Activated CD8-positive, alpha-beta memory T cell treated with anti-CD3 and anti-CD28 coated beads, Interleukin-2, amount 50 U/mL, for 48 hours (primary cell): Measurements from ENCODE around the gene ARHGEF11.

Experiments used
- DNase-seq: peaks from one replicate; pipeline ENCODE4 v3.0.0-alpha.2; 2020

The ARHGEF11 gene

DNA sequence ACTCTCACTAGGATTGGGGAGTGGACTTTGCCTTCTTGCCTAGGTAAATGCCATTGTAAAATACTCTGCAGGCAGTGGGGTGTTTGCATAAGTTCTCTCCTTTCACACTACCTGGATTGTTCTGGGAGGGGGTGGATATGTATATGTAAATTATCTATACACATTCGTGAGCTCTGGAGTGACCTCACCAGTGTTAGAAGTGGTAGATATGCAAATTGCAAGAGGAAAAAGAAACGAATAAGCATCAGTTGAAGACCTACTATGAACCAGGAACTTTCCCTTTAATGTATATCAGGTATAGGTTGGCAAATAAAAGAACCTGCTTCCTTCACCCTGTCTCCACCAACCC is 1.5 kb upstream of the ARHGEF11 start:
- DNase-seq = no peak

DNA sequence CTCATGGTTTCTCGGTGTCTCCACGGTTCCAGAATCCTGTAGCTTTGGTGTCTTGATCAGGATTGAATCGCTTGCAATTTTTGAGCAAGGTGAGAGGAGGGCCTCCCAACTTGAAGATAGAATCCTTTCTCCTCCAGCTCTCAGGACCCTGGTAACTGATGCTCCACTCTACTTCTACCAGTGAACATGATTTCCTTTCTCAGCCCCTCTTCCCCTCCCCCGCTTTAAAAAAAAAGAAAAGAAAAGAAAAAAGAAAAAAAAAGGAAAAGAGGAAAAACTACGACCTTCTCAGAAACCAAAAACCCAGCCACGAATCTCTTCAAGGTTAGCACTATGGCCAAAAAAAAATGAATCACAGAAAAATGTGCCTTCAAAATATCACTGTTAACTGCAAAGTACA is 1.2 kb downstream of the ARHGEF11 start:
- no peak for DNase-seq

DNA sequence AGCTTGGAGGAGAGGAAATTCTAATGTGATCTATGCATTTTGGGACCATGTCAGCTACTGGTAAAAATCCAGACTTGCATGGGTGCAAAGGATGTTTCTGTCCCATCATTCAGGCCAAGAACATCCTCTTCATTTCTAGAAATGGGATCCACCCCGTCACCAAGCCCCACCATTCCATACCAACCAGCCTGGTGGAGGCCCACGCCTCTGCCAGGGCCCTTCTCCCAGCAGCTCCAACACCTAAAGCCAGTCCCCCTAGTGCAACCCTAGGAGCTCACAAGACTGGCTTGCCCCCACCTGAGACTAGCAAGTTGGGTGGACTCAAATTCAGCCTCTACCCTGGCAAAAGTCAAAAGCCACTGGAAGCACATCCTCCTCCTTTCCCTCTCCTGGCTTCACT is 1.9 kb downstream of the ARHGEF11 start:
- no peak for DNase-seq

DNA sequence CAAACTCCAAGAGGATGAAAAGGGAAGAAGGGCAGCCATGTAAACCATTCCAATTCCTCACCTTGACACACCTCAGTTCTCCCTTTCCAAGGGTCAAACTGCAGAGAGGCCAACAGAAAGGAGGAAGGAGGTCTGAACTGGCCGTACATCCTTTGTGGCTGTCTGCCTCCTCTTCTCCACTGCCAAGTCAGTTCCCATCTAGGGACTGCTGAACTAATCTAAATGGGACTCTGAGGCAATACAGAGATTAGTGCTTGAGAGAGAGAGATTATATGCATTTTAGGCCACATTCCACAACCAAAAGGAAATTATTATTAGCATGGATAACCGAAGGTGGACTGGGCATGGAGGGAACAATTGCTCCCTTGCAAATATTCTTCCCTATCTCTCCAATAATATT is 2.7 kb downstream of the ARHGEF11 start:
- DNase-seq = no peak

DNA sequence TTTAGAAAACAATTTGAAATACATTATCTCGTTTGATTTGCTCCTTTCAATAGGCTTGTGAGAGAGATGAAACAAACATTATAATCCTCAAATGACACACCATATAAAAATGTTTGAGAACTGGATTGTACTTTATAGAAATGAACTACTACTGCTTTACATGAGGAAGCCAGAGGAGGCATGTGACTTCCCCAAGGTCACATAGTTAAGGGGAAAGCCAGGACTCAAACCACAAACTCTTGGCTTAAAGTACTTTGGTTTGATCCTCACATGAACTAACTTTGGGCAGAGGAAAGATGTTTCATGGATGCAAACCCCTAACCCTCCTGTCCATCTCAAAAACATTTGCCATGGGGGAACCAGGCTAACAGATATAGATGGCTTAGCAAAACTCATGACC is 4.7 kb downstream of the ARHGEF11 start:
- DNase-seq = no peak

DNA sequence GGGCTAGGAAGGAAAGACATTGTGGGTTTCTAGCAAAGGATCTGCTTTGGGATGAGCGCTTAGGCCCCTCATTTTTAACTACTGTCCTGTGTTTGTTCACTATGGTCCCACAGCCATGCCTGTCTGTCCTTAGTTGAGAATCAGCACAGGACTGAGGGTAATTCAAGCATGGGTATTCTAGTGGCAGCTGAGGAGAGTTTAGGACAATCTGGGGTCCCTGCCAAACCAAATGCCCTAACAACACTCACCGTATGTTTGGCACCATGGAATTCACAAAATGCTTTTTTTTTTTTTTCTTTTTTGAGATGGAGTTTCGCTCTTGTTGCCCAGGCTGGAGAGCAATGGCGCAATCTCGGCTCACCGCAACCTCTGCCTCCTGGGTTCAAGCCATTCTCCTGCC is 10.4 kb downstream of the ARHGEF11 start:
- DNase-seq = no peak

DNA sequence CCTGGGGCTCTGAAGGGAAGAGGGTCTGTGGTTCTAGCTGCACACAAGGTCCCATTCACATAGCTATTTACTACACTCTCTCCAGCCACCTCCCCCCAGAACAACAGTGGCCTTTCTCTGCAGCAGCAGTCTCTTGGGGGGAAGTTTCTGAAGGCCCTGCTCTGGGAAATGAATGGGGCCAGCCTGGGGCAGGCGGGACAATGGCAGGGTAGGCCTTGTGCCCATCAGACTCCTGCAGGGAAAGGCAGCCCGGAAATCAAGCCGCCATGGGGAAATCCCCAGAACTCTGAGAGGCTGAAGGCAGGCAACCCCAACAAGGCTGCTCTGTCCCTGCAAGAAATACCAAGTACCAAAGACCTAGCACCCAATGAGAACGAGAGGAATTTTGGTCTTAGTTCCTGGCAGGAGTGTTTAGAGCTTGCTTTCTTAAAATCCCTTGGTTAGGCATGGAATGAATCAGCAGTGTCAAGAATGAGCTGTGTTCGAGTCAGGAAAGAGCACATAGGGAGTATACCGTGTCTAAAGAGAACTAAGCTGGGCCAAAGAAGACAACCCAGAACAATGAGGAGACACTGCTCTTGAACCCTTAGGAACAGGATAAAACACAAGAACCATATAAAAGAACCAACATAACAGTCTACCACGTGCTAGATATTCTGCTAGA is 11.3 kb downstream of the ARHGEF11 start:
- no peak for DNase-seq

DNA sequence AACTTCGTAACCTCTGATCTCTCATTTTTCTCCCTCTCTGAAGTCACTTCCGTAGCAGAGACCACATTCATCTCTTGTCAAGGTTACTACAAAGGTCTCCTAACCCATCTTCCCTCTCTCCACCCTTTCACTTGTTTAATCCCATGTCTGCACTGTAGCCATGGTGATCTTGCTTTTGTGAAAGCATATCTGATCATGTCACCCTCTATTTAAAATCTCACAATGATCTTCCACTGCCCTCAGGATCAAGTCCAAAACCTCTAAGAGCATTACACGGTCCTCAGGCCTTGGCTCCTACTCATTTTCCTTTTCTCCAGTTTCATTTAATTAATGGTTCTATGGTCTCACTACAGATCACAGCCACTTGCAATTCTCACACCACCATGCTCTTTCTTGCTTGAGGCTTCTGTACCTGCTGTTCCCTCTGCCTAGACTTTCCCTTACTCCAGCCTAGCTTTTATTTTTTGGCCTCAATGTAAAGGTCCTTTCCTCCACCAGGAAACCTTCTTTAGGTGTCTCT is 12.1 kb downstream of the ARHGEF11 start:
- DNase-seq = no peak

DNA sequence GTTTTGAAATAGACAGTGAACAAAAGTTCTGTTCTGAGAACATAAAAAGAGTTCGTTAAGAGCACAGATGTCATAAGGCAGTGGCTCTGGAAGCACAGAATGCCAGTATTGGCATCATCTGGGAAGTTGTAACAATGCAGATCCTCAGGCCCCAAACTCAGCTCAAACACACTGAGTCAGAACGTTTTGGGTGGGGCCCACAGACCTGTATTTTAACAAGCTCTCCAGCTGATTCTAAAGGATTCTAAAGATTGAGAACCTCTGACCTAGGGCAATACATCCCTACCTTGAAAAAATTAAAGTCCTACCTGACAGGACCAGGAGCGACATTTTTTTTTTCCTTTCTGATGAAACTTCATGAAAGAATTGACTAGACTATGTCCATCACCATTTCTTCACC is 13.2 kb downstream of the ARHGEF11 start:
- no peak for DNase-seq

DNA sequence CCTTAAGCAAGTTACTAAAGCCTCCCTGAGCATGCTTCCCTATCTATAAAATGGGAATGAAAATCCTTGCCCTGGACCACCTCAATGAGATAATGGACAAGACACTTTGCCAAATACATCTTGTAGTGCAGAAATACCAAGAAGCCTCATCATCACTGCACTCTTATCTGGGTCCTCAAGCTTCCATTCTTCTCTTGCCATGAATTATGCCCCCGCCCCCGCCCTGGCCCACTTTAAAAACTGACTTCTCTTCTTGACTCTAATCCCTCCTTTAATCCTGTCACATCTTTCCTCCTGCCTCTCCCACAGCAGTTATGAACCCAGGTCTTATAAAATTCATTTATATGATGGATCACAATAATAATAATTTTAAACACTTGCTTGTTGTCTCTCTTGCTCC is 14.8 kb downstream of the ARHGEF11 start:
- no peak for DNase-seq

DNA sequence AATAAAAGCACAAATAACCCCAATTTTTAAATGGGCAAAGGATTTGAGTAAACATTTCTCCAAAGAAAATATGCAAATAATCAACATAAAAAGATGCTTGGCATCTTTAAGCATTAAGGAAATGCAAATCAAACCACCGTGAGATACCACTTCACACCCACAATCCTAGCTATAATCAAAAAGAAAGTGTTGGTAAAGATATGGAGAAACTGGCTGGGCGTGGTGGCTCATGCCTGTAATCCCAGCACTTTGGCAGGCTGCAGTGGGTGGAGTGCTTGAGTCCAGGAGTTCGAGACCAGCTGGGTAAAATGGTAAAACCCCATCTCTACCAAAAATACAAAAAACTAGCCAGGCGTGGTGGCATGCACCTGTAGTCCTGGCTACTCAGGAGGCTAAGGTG is 16.9 kb downstream of the ARHGEF11 start:
- no peak for DNase-seq

DNA sequence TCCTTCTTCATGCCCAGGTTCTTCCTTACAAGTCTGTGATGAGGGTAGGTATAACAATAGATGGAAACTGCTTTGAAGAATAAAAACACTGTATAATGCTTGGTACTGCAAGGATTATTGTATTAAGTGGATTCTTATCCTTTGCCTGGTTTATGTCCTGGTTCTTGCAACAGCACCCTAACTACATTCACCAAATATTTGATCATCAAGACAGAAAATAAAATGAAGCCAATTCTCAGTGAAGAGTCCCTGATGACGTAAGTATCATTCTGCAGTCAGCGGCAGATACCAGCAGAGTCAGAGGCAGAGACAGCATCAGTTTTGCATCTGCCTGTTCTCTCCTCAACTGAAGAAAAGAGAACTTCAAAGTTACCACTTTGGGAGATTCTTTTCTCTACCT is 19.7 kb downstream of the ARHGEF11 start:
- no peak for DNase-seq

DNA sequence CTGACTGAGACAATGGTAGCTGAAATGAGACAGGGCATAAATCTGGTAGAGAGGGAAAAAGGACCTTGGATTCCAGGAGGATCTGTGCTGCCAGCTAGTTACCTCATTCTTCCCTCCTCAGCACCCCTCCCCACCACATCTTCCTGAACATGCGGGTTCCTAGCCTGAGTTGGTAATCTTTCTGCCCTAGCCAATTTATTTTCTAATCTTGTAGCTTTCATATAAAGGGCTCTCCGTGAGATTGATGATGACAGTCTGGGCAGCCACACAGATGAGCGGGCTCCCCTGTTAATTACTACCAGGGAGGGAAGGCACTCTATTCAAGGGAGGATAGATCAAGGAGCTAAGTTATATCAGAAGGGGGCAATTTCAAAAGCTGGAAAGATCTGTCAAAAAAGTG is 20.2 kb downstream of the ARHGEF11 start:
- no peak for DNase-seq

DNA sequence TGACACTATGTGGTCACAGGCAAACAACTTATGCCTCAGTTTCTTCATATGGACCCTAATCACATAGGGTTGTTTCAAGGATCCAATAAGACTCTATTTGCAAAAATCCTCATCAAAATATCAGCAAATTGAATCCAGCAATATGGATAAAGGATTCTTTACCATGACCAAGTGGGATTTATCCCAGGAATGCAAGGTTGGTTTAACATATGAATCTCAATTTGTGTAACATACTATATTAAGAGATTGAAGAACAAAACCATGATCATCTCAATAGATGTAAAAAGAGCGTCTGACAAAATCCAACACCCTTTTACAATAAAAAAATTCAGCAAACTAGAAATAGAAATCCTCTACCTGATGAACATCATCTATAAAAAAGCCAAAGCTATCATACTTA is 23.9 kb downstream of the ARHGEF11 start:
- DNase-seq = no peak

DNA sequence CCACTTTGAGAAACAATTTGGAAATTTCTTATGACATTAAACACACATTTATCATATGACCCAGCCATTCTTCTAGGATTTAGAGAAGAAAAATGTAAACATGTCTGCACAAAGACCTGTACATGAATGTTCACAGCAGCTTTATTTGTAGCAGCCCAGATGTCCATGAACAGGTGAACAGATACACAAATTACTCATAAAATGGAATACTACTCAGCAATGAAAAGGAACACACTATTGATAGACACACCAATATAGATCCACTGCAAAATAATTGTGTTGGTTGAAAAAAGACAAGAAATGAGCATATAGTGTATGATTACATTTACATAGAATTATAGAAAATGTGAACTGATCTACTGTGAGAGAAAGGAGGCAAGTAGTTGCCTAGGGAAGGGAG is 26.1 kb downstream of the ARHGEF11 start:
- no peak for DNase-seq

DNA sequence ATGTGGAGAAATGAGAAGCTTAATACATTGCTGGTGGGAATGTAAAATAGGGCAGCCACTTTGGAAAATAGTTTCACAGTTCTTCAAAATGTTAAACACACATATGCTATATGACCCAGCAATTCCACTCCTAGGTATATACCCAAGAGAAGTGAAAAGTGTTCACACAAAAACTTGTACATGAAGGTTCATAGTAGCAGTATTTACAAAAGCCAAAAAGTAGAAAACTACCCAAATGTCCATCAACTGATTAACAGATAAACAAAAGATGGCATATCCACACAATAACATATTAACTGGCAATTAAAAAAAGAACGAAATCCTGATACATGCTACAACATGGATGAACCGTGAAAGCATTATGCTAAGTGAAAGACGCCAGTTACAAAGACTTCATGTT is 33.7 kb downstream of the ARHGEF11 start:
- no peak for DNase-seq

DNA sequence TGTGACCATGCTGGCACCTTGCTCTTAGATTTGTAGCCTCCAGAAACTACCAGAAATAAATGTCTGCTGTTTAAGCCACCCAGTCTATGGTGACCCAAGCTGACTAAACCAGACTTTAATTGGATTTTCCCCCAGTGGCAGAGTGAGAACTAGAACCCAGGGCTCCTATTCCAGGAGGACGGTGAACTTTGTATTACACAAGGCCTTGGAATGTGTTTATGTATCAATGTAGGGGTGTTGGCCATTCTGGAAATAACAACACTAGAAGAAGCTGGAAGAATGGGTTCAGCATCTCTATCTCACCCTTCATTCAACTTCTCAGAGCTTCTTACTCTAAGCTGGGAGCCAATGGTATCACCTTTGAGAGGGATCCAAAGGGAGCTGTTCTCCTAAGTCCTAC is 37.0 kb downstream of the ARHGEF11 start:
- DNase-seq = no peak

DNA sequence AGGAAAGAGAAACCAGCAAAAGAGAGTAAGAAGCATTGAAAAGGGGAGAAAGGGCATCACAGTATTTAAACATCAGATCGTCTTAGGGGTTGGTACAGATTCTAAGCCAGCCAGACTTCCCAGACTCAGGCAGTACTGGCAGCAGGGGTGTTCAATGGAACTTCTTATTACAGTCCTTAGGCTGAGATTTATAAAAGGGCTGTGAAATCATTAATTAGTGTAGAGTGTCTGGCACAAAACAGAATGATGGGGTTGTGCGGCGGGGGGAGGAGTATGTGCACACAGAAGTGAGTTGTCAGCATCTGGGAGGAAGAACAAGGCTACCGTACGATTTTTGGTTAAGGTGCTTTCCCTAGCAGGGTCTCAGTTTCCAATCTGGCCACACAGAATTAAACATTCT is 38.2 kb downstream of the ARHGEF11 start:
- DNase-seq = no peak

DNA sequence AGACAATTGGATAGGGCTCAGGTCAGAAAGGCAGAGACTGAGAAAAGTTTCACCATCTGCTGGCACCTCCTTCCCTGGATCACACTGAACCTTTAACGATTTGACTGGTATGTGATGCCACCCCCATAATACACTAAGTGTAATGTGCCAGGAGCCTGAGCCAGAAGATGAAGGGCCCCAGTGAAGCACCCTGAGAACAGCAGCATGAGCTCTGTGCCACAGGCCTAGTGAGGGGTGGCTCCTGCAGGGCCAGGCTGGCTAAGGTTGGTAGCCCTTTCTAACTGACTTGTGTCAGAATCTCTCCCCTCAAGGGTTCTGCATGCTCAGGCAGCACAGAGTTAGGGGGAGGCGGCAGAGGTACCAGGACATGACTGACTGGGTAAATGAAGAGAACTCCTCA is 38.9 kb downstream of the ARHGEF11 start:
- DNase-seq = no peak

DNA sequence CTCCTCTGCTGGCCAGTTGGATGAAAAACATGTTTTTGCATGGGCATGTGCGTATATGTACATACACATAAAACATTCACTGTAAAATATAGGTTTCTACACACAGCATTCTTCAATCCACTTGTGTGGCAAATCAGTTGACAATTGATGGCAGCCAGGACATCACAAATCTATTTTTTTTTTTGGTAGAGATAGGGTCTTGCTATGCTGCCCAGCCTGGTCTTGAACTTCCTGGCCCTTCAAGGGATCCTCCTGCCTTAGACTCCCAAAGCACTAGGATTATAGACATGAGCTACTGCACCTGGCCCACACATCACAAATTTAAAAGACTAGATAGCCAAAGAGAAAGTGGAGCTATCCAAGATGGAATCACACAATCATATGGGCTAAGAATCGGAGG is 39.6 kb downstream of the ARHGEF11 start:
- DNase-seq = no peak

DNA sequence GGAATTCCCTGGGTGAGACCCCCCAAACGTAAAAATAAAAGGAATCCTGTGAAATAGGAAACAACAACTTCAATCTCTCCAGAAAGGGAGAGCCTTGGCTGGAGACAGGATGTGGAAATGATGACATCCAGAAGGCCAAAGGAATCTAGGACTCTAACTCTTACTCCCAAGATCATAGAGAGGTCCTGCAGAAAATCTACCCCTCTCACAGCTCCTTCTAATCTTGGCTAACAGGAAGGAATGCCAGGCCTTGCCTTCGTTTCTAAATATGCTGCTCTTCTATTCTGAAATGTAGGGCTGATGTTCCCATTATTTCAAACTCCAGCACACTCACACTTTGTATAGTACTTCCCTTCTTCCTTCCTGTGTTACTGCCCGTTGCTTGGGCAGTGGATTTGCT is 40.7 kb downstream of the ARHGEF11 start:
- no peak for DNase-seq

DNA sequence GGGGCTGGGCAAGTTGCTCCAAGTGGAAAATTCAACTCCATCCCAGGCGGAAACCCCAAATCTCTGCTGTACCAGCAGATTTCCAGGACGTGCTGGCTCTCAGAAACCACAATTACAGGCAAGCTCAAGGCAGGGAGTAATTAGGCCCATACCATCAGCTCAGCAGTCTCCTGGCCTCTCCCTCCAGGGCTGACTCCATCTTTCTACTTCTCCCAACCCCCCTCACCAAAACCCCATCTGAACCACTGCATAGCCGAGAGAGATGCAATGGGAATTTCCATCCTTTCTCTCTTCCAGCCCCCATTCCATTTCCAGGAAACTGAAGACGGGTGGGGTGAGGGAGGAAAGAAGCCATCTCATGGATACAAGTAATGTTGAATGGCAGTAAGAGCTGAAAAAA is 41.2 kb downstream of the ARHGEF11 start:
- DNase-seq = no peak

DNA sequence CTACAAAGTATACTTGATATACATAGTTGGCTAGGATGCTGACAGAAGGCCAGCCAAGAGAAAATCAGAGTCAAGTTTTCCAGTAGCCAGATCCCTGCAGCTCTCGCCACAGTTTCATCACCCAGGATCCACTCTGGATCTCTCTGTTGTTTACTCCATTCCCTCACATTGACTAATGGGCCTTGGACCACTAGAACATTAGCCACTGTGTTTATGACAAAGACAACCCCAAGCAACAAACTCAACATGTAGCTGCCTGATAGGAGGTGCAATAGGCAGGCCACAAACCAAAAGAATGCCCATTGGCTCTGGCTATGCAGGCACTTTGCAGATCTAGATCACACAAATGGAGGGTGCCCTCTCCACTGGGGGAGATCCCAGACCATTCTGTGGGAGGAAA is 44.2 kb downstream of the ARHGEF11 start:
- no peak for DNase-seq

DNA sequence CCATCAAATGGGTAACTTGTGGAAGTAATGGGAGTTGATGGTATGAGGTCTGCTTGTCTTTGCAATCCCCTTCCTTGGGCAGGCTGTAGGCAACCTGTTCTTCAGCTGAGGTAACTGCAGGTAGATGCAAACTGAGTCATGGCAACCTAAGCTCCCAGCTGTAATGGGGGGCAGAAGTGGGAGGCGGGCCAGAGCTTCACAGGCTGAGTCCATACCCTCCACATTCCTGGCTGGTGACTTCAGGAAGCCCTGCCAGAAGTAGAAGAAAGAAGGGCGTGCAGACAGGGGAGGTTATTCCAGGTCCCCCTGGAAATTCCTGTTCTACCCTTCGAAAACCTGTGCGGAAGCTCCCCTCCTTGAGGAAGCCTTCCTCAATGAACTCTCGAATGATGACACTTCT is 44.9 kb downstream of the ARHGEF11 start:
- DNase-seq = no peak

DNA sequence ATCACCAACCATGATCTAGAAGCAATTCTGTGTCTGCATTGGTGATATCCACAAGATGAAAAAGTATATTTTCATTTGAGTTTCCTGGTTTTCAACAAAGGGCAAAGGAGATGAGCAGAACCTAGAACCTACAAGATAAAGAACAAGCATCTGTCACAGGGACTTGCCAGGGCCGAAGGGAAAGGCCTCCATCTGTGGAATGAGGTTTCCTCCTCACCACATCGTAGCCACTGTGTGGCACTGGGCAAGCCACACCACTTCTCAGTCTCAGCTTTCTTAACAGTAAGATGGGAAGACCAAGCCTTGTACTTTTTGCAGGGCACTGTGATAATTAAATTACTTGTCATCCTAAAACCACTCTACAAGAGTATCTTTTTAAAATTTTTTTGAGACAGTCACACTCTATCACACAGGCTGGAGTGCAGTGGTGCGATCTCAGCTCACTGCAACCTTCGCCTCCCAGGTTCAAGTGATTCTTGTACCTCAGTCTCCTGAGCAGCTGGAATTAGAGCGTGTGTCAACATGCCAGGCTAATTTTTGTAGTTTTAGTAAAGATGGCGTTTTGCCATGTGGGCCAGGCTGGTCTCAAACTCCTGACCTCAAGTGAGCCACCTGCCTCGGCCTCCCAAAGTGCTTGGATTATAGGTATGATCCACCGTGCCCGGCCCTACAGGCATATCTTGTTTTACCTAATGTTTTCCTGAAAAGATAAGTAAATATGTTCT is 45.8 kb downstream of the ARHGEF11 start:
- DNase-seq = no peak
